HG03571 (cell line): ENCODE data around the gene DCHS2.

ENCODE experiments used
- ATAC-seq: cut with Tn5 transposase; IDR thresholded peaks from one replicate; pipeline ENCODE4 v1.9.1; 2021; ENCODE audit not compliant: unreplicated experiment

Gene DCHS2

GRCh38 chr4:154329939-154330338 lies 161.7 kb downstream of the DCHS2 start:
- no peak for ATAC-seq

DNA sequence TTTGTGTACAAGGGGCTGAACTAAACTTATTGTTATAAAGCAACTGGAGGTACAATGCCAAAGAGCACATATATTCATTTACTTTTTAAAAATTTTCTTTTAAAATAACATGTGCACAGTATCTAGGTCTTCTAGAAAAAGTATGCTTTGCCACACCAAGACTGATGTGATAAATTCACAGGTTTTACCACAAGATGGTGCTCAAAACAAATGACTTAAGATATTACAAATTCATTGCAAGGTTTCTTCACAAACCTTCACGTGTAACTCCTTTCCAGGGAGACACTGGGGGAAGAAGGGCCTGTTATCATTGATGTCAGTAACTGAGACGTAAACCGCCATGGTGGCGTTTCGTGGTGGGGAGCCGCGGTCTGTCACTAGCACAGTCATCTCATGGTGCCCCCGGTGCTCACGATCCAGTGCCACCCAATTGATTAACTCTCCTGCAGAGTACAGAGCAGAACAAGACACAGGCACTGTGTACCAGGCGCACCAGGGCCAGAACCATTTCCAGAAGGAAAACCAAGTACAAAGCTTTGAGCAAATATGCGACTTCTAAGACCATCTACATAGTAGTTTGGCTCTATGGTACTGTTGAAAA lies 162.2 kb downstream of the DCHS2 start:
- no peak for ATAC-seq

GRCh38 chr4:154328030-154328429 lies 163.6 kb downstream of the DCHS2 start:
- ATAC-seq = no peak

DNA sequence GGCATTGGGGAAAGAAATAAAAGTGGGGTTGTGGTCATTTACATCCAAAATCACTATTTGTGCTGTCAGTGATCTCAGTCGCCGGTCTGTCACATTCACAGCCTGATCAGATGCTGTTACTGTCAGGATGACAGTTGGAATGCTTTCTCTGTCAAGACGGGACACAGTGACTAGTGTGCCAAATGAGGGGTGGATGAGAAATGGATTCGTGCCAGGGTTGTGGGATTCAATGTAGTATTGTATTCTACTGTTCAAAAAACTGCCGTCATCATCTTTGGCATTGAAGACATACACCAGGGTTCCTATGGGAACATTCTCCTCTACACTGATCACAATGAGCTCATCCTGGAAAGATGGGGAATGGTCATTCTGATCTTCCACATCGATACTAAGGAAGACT lies 171.1 kb downstream of the DCHS2 start:
- no peak for ATAC-seq

DNA sequence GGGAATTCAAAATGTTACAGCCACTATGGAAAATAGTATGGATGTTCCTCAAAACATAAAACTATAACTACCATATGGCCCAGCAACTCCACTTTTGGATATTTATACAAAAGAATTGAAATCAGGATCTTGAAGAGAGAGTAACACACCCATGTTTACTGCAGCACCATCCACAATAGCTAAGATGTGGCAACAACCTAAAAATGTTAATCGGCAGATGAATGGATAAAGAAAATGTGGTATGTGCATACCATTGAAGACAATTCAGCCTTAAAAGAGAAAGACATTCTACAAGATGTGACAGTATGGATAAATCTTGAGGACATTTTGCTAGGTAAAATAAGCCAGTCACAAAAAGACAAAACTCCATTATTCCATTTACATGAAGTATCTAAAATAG lies 171.9 kb downstream of the DCHS2 start:
- no peak for ATAC-seq

- ATAC-seq = no peak
Measured at GRCh38 chr4:154317201-154317999, 174.2 kb downstream of the DCHS2 start.

- ATAC-seq = no peak
Measured at GRCh38 chr4:154315741-154316140, 175.9 kb downstream of the DCHS2 start.

DNA sequence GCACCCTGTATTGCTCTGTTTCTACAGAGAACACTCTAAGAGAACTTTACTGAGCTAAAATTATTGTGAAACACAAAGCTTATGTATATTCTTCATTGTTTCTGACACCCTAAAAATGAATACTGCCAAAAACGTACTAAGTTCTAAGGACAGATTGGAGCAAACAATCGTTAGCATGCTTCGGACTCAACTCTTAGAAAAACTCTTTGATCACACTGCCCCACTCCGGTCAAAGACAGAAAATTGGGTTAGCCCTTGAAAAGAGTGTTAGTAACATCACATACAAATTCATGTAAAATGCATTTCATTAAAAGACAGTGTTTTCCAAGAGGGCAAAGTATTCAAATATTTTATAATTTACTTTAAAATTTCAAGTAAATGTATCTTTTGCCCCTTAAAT lies 177.4 kb downstream of the DCHS2 start:
- no peak for ATAC-seq

- ATAC-seq = no peak
Measured at GRCh38 chr4:154313004-154313585, 178.5 kb downstream of the DCHS2 start.

- no peak for ATAC-seq
Measured at GRCh38 chr4:154312246-154312645, 179.4 kb downstream of the DCHS2 start.

DNA sequence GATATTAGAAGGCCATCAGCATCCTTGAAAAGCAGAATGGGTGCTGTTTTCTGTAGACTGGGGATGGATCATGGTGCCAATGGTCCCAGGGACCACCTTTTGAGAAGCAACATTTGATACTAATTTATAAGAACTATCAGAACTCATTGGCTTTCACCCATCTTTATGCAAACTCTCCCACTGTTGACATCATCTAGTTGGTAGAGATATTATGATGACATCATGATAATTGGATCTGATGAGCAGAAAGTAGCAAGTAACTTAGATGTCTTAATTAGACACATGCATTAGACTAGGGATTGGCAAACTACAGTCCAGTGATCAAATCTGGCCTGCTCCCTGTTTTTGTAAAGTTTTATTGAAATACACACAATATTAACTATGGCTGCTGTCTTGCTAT lies 181.0 kb downstream of the DCHS2 start:
- ATAC-seq = no peak

- no peak for ATAC-seq
Measured at GRCh38 chr4:154308207-154308606, 183.4 kb downstream of the DCHS2 start.

DNA sequence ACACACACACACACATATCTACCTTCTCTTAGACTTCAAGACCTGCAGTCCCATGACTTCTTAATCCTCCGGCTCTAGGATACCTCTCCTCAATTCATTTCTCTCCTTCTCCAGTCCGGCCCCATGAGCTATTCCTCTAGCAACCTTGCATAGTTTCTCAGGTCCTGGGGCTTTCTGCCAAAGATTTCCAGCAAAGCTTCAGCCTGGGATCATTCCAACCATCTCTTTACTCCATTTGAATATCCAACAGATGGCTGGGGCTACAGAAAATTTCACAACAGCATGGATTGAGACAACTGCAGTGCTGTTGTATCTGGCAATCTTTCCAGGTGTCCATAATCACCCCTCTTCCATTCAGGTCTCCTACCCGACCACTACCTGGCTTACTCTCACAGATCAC lies 184.1 kb downstream of the DCHS2 start:
- ATAC-seq = no peak

GRCh38 chr4:154305616-154306015 lies 186.0 kb downstream of the DCHS2 start:
- no peak for ATAC-seq

DNA sequence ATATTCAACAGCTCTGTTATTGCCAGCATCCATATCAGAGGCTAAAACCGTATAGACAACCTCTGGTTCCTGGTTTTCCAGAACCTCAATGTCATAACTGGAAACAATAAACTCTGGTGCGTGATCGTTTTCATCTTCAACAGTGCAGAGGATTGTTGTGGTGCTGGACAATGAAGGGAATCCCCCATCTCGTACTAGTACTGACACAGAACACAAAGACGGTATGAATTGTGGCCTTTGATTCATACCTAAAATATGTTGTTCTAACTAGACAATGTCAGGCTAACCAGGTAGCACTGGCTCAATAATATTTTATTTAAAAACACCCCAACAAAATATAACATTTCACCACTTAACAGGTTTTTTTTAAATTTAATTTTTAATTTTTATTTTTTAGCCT lies 186.9 kb downstream of the DCHS2 start:
- no peak for ATAC-seq

DNA sequence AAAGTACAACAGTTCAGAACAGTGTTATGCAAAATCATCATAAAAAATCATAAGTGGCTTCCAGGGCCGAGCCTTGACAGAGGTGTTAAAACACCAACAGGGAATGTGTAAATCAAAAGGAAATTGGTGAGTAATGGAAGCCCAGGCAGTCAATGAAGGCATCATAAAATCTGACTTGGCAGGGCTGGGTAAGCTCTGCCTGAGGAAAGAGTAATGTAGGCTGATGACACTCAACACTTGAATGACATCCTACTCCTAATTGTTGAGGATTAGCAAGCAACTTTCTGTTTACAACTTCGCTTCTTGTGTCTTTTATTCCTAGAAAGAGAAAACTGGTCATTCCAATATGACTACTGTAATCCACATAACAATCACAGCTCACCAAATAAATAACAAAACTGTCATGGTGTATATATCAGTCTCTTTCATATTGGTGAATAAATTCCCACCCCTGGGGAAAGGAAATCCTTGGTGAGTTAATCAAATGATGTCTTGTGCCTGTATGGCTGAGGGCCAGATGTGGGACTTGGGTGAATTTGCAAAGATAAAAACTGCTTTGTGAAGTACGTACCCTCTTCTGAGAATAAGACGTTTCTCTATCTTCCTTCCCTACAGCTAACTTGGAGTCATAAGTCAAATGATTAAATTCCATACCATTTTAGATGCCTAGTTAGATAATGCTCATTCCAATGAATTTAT lies 196.8 kb downstream of the DCHS2 start:
- ATAC-seq = no peak

GRCh38 chr4:154293427-154293826 lies 198.2 kb downstream of the DCHS2 start:
- ATAC-seq = no peak

DNA sequence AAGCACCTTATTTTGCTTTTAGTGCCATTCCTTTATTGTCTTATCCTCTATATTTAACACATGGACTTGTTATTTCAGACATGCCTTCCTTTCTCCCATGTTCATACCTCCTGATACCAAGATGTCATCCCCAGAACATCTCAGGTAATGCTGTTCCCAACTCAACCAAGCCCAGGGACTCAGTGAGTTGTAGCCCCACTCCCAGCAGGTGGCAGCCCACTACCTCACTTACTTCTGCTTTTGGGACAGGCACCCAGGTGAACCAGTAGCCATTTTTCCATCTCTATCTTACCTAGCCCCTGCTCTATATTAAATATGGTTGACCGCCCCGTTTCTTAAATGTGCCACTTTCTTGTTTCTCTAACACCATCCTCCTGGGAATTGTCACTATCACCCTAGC lies 199.0 kb downstream of the DCHS2 start:
- no peak for ATAC-seq

- no peak for ATAC-seq
Measured at GRCh38 chr4:154277172-154277571, 214.4 kb downstream of the DCHS2 start.

- no peak for ATAC-seq
Measured at GRCh38 chr4:154276496-154276895, 215.1 kb downstream of the DCHS2 start.

DNA sequence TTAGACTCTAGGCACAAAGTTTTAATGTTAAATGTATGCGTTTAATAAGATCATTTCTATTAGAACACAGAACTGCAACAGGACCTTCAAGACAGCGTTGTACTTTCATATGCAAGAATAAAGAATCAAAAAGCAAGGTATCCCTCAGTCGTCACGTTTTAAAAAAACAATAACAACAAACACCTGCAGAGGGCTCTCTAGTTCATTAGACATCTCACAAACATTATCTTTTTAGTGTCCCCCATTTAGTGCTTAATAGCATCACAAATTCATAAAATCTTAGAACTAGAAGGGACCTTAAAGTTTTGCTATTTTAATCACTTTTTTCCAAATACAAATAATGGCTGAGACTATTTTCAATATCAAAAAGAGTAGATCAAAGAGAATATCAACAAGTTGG lies 236.6 kb downstream of the DCHS2 start:
- no peak for ATAC-seq

DNA sequence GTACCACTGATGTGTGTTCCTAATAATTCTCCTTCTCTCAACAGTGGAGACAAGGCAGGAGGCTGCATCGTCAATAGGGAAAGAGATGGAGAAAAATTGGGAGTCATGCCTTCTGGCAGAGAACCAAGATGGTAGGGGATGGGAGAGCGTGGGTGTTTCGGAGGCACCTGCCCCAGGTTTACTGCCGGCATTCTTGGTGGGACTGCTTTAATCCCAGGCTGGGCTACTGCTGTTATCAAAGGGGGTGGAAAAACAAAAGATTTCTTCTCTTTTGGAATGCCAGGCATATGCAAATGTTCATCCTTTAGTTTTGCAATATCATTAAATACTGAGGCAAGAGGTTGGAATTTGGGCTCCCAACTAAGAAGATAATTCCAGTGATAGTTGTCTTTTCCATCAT lies 257.0 kb downstream of the DCHS2 start:
- no peak for ATAC-seq
